Measurements from ENCODE around the gene TGFBR3L. TPM values are rescaled to one million over a fixed set of nuclear protein-coding genes. Genes with fewer than 3 reads are reported as not detected.

The TGFBR3L gene
- total and polyA plus RNA-seq, 2 of the 4 experiments (the other 2 are of a cell fraction): 0.94 TPM; not detected in 1

- Histone ChIP-seq H4K8ac (ENCODE audit: low read depth in 2 of 2, low read length in 2 of 2) (no peak overlapping the region), H3K9ac (ENCODE audit: low read depth, low read length) (no peak overlapping the region), H3K56ac (ENCODE audit: extremely low read depth, insufficient read depth, low read length) (no peak overlapping the region), H3K9me3 (ENCODE audit: control insufficient read depth, insufficient read depth, low read length) (no peaks in the 10 kb centered on the region), H4K20me1 (ENCODE audit: insufficient read depth, low read length) (peaks cover 11% of the 10 kb centered on the region), H4K91ac (ENCODE audit: insufficient read depth, low read depth, low read length) (no peak overlapping the region), H2AK9ac (replicated peaks; ENCODE audit: low read depth, low read length, poor library complexity) (no peak overlapping the region), H3K36me3 (ENCODE audit: control insufficient read depth, insufficient read depth, low read length) (peaks cover 7% of the 10 kb centered on the region; the same call in 1 of the 2 replicates), H2BK15ac (ENCODE audit: low read depth, low read length) (no peak overlapping the region), H3K4me1 (ENCODE audit: control insufficient read depth, insufficient read depth, low read length) (peaks cover 17% of the 10 kb centered on the region), H2AFZ (replicated peaks; ENCODE audit: low read length, poor library complexity) (no peak overlapping the region), H2BK120ac (ENCODE audit: low read depth, low read length) (no peak overlapping the region), H3K27ac (ENCODE audit: insufficient read depth, low read length) (no peak overlapping the region), H3K23ac (ENCODE audit: low read depth, low read length) (no peak overlapping the region), H3K4me2 (ENCODE audit: low read depth, low read length) (no peak overlapping the region), H3K9me1 (ENCODE audit: insufficient read depth, low read length) (peaks cover 14% of the 10 kb centered on the region), H2BK5ac (ENCODE audit: low read depth, low read length, poor library complexity, severe bottlenecking) (no peak overlapping the region), H4K5ac (ENCODE audit: low read depth, low read length) (no peak overlapping the region), H3K79me1 (ENCODE audit: low read depth in 1 of 2, low read length in 2 of 2) (peaks cover 2 to 28% of the 10 kb centered on the region in 2 experiments; a peak in 2 of 4 replicates), H3K27me3 (ENCODE audit: control insufficient read depth, insufficient read depth, low read length) (no peaks in the 10 kb centered on the region; the same call in 1 of the 2 replicates), H3K14ac (replicated peaks; ENCODE audit: low read depth, low read length) (no peak overlapping the region), H2BK20ac (ENCODE audit: low read depth, low read length) (no peak overlapping the region), H3K4me3 (ENCODE audit: insufficient read depth, low read depth, low read length) (no peak overlapping the region), H3K4ac (ENCODE audit: low read depth, low read length) (no peak overlapping the region), H2AK5ac (ENCODE audit: low read depth, low read length) (no peak overlapping the region), H3K18ac (ENCODE audit: low read depth, low read length) (no peak overlapping the region)
- ATAC-seq (ENCODE audit: low read depth) (no peak), DNase-seq (no peak)
- ChIA-PET POLR2A (ENCODE audit: unreplicated experiment) (no interaction called here), CTCF (interaction anchor here (0.6 kb wide), 1 partner anchor 54 kb away, joined by 4 read pairs; no protein-coding TSS in a partner anchor)
- TF ChIP-seq FOS (IDR thresholded peaks at IDR 0.05; ENCODE audit: low read depth, low read length): no peak
- TF ChIP-seq MAZ (IDR thresholded peaks at IDR 0.05; ENCODE audit: borderline replicate concordance, low read depth, low read length): no peak
- no peak for TF ChIP-seq RCOR1 (IDR thresholded peaks at IDR 0.05; ENCODE audit: insufficient replicate concordance, low read length)
- no peak for TF ChIP-seq NFE2L2 (IDR thresholded peaks at IDR 0.05; ENCODE audit: low read depth, low read length)
- TF ChIP-seq CHD1 (IDR thresholded peaks at IDR 0.05; ENCODE audit: low read depth, low read length): no peak
- TF ChIP-seq SMC3 (IDR thresholded peaks at IDR 0.05; ENCODE audit: low read depth, low read length): no peak
- no peak for TF ChIP-seq RFX5 (IDR thresholded peaks at IDR 0.05; ENCODE audit: low read depth, low read length)
- TF ChIP-seq BHLHE40 (IDR thresholded peaks at IDR 0.05; ENCODE audit: low read depth, low read length): no peak
- no peak for TF ChIP-seq MXI1 (IDR thresholded peaks at IDR 0.05; ENCODE audit: borderline replicate concordance, low read depth, low read length)
- TF ChIP-seq CEBPB (IDR thresholded peaks at IDR 0.05; ENCODE audit: low read depth, low read length): no peak
- TF ChIP-seq USF2 (IDR thresholded peaks at IDR 0.05; ENCODE audit: low read depth, low read length): no peak
- no peak for TF ChIP-seq RAD21 (IDR thresholded peaks at IDR 0.05; ENCODE audit: low read length)
- in situ Hi-C loops (cut with MboI; ENCODE audit: low sequenced_read_pairs) (no loop called here), dilution Hi-C loops (cut with HindIII; ENCODE audit: low sequenced_read_pairs, unreplicated experiment) (no loop called here), intact Hi-C loops (cut with micrococcal nuclease) (no loop called here)
- no CpG with 5 or more reads among the region's 8 CpGs for WGBS, 2 experiments (ENCODE audit: extremely low coverage in 2 of 2, insufficient read length in 1 of 2)
- no TSS peak for BruUV-seq (replicated peaks)
These were observed 8.2 kb downstream of the TGFBR3L start for GRCh38 chr19:7922836-7923195.

Measured in IMR-90 (cell line).